PFSK-1 (cell line): ENCODE measurements around the gene DAB2IP.

ENCODE experiments used
- REST ChIP-seq, 2 experiments: IDR thresholded peaks; 2 replicates each; pipeline versions ENCODE4 v1.6.1 to v1.8.0; 2011 to 2012; ENCODE audit warnings: low read depth in 2 of 2, low read length in 2 of 2, control low read depth in 1 of 2, inconsistent platforms in 1 of 2, mild to moderate bottlenecking in 1 of 2, moderate library complexity in 1 of 2; ENCODE audit not compliant: insufficient read depth in 1 of 2
- SIN3A ChIP-seq: IDR thresholded peaks from 2 replicates; pipeline ENCODE4 v1.6.1; 2012; ENCODE audit warnings: mild to moderate bottlenecking, low read length, moderate library complexity, borderline replicate concordance; ENCODE audit not compliant: insufficient read depth

DNA sequence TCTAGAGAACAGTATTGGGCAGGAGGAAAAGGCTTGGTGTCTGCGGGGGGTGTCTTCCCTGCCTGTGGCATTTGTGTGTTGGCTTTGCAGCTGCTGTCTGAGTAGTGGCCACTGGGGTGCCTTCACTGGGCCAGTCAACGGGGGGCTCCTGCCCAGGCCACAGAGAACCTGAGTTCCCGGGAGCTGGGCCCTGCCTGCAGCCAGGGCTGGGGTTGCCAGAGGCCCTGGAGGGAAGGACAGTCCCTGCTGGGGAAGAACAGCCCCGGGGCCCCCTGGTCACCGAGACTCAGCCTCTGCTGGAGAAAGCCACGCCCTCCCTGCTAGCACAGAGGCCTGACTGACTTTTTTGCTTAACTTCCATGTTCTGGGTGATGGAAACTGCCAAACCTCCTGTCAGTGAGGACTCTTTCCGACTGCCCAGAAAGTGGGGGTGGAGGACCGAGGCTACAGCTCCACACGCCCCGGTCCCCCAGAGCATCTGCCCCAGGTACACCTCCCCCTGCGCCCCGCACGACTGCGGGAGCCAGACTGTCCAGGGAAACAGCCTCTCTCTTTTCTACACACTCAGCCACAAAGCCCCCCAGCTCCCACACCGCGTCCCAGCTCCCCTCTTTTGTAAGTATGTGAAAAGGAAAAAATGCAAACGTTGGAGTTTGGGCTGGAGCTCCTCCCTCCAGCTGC, 133.4 kb downstream of the DAB2IP start:
- TF ChIP-seq SIN3A (no peak), REST (IDR thresholded peaks at IDR 0.05; ENCODE audit: insufficient read depth in 1 of 2, low read depth in 2 of 2, low read length in 2 of 2) (no peak)
